T-helper 9 cell (primary cell): ENCODE data around the gene MYOM1.
"Not testable (repeated sequence)": the region's sequence is repeated elsewhere in the genome, so short reads cannot be mapped to it uniquely, and the experiment has no call there.

Experiments used
- DNase-seq: peaks from one replicate; pipeline ENCODE4 v3.0.0-alpha.2; 2020

The MYOM1 gene

DNA sequence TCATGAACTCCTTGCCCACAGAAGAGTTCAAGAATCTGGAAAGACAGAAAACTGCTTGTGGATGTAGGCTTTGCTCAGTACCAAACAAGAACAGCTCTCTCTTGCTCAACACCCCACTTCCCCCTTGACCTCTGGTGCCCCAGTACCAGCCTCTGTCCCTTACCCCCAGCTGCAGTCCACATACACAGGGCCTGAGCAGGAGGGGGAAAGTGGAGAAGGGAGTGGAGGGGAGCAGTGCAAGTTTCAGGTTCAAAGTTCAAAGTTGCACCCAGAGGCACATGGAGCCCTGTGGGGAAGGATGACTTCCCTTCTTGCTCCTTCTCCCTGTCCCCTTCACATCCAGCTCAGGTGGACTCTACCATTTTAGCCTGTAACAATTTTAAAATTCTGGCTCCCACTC lies 145.7 kb downstream of the MYOM1 start:
- DNase-seq, result no peak

DNA sequence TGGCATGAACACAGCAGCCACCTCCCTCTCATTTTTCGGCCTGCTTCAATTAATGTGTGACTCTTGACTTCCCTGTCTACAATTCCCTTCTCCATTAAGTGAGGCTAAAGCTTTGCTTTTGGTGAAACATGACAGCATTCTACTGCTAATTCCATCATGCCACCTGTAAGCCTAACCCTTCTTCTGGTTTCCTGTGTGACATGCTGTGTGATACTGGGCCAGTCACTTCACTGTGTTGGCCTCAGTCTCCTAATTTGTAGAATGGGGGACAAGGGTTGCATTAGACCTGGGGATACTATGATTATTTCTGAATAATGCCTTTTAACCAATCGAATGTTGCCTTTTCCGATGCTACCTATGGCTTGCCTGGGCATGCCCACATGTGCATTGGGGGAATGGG lies 146.4 kb downstream of the MYOM1 start:
- not testable (repeated sequence) for DNase-seq

DNA sequence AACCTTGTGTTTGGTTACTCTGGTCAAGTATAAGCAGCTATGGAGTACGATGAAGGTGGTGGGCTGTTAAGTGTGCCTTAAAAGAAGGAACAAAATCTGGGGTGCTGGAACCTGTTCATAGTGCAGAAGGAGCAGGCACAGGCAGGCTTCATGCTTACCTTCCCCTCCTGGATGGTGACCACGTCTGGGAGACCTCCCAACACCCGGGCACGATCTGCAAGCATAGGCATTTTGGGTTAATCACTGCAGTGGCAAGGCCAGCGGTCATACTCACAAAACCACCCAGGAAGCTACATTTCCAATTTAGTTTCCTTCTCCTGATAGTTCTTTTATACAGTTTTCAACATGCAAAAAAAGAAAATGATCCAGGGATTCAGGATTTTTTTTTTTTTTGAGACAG lies 148.1 kb downstream of the MYOM1 start:
- DNase-seq, result no peak

DNA sequence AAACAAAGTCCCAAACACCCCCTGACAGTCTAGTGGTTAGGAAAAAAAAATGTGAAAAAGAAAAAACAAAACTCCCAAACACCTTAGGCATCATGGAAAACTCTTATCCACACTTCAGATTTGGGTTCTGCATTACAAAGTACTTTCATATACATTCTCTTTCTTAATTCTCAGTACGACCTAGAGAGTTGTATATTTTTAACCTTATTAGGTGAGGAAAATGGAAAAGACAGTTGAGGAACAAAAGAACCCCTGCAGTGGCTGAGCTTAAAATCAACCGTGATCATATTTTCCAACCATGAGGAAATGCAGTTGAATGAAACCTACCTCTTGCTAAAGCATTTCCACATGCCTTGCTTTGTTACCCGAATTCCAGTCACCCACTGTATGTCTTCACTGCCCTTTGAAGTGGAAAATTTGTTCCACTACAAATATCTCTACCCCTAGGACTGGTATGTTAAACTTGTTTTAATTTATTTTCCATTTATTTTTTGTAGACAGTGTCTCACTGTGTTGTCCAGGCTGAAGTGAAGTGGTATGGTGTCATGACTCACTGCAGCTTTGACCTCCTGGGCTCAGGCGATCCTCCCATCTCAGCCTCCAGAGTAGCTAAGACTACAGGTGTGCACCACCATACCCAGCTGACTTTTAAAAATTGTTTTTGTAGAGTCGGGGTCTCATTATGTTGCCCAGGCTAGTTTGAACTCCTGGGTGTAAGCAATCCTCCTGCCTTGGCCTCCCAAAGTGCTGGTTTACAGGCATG lies 149.9 kb downstream of the MYOM1 start:
- DNase-seq, result no peak

DNA sequence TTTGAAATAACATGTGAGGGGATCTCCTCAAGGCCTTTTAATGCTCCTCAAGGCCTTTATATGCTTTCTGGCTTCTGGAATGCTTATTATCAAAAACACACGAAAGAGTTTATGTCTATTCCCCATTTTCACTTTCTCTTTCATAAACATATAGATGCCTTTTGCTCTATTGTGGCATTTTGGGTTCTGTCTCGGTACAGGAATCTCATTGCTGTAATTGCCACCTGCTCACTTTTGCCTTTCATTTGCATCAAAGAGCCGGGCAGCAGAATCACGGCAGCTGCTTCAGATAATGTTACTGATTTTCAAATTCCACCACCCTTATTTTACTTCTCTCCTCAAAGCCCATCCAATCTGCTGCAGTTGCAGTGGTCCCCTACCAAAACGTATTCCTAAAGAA lies 152.0 kb downstream of the MYOM1 start:
- no peak for DNase-seq

DNA sequence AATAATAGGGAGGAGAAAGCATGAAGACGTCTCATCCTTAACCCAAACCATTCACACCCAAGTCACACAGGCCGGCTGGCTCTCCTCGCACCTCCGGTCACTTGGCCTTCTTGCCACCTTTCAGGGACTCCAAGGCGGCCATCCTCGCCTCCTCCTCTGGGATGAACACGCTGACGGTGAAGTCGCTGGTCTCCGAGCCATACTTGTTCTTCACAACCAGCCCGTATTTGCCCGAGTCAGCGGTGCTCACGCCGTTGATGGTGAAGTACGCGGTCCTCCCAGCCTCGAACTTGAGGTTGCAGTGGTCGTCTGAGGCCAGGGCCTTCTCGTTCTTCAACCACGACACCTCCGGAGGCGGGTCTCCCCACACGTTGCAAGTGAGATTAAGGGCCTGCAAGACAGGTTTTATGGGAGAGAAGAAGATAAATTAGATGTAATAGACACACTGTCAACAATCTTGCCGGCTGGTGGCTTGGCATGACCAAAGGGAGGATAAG lies 152.6 kb downstream of the MYOM1 start:
- no peak for DNase-seq

DNA sequence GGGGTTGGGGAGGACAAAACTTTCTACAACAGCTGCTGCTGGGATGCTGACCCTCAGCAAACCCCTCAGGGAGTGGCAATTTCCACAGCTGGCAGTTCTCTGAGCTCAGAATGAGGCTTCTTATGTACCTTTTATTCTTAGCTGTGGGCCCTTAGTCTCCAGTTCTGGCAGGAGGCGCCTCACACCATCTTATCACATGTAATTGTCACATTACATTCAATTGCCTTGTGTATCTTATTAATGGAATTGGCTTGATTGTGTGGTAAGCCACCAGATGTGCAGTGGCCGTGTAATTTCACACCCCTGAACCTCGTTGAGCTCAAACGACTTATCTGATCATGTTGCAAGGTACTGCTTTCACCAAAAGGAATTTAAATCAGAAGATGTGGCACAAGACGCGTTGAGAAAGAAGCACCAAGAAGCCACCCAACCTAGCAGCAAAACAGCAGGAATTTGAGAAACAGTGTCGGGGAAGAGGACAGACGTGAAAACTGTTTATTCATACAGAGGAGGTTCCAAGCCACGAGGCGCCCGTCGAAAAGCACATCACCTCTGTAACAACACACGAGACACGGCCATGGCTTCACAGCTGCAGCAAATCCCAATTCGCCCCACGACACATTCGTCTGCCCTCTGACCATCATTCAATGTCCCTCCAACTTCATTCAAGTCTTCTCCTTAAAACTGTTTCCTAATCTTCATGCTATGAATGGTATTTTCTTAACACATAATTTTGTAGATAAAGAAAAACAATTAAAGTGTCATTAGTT lies 153.2 kb downstream of the MYOM1 start:
- no peak for DNase-seq

DNA sequence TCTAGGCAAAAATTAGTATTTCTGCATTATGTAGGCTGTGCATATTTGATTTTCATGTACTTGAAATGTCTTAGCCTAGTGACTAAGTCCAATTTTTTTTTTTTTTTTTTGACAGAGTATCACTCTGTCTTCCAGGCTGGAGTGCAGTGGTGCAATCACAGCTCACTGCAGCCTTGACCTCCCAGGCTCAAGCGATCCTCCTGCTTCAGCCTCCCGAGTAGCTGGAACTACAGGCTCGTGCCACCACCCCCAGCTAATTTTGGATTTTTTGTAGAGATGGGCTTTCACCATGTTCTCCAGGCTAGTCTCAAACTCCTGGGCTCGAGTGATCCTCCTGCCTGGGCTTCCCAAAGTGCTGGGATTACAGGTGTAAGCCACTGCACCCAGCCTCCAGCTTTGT lies 156.0 kb downstream of the MYOM1 start:
- DNase-seq, result not testable (repeated sequence)

DNA sequence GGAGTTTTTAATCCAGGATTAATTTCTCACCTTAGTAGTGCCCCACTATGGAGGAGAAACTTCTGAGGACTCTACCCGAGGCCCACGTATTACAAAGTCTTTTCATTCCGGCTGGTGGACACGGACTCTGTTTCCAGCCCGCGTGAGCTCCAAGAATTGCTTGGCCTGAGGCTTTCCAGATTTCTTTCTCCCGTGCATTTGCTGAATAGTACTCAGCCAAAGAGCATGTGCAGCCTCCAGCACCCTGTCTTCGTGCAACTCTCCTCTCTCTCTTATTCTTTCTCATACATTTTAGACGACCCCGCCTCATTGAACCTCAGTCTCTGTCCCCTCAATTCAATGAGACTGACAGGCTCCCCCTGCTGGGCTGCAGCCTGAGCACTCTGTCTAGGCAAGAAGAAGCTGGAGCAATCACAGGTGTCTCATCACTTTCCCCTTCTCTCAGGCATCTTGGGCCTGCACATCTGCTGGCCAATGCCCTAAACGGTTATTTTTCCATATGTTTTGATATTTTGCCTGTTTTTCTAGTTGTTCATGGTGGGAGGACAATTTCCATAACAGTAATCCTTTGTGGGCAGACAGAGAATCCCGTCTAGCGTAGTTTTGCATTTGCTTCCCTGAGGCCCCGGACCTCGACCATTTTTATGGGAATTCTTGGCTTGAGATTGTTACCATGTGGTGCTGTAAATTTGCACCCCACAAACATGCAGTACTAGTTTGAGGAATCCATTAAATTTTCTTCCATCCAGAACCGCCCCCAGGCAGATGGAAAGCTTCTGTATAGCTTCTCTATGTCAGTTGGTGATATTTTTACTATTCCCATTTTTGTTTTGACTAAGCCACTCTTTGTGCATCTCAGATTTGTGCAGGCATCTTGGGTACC lies 156.7 kb downstream of the MYOM1 start:
- DNase-seq, result peak; percentile 62

DNA sequence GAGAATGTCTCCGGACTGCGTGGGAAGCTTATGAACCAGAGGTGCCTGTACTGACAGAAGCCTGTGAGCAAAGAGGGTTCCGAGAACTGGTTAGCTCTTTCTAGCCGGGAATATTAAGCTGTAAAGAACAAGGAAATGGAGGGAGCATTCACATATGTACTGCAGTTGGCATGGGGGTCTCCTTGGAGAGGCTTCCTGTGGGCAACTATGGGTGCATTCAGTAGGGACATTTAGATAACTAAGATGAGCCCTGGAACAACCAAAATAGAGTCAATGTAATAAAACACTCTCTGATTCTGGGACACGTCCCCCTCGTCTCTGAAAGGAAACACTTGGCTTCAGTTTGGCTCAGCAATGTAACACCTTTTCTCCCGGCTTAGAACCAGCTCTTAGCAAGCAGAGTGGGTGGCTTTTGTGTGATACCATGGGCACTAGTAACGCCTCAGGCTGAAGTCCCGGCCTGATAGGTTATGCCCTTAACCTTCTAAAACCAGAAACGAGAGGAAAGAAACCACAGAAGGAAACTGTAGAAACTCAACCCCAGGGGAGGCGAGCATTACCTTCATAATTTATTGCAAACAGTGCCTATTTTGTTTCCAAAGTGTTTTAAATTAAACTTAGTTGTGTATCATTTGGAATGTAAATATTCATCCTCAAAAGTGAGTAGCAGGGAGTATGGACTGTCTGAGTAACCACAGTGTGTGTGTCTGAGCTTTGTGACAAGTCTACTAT lies 158.0 kb downstream of the MYOM1 start:
- DNase-seq, result peak; percentile 16

DNA sequence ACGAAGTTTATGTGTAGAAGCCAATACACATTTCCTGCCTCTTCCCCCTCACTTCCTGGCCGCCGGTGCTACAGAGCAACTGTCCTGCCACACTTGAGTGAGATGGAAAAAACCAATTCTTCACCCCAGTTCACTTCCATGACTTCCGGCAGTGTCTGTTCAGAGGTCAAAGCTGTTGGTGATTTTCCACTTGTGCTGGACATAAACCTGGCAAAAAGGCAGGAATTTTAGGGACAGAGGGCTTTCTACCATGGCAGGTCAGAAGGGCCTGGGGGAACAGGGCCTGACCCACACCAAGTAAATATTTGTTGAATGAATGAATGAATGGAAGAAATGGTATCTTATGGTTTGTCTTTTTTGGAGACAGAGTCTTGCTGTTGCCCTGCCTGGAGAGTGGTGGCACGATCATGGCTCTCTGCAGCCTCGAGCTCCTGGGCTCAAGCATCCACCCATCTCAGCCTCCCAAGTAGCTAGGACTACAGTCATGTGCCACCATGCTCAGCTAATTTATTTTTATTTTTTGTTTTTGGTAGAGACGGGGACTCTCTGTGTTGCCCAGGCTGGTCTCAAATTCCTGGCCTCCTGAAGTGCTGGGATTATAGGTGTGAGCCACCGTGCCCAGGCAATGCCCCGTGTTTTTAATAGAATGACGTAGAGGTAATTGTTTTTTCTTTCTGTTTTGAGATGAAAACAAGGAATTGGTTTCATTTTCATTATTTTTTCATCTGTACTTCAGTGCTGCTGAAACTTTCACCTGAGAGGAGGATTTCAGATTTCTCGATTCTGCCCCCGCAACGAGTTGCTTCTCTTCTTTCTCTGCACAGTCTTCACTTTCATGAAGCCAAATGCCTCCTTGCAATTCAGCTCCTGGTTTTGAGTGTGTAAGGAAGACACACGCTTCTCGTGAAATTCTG lies 158.8 kb downstream of the MYOM1 start:
- peak; percentile 28 for DNase-seq

DNA sequence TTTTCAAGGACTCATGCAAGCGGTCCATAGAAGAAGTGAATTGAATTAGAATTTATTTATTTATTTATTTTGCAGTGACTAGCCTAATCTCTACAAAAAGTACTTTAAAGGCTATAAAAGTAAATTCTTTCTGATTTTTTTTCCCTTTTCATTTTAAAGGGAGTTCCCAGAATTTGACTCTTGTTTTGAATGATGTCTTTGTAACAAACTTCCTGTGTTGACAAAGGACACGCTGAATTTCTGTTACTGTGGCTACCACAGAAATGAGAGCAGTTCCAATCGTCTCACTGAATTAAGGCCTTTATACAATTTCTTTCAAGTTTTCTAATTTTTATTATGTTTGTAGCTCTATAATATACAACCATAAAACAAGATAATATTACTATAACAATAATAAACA lies 160.5 kb downstream of the MYOM1 start:
- DNase-seq, result no peak

DNA sequence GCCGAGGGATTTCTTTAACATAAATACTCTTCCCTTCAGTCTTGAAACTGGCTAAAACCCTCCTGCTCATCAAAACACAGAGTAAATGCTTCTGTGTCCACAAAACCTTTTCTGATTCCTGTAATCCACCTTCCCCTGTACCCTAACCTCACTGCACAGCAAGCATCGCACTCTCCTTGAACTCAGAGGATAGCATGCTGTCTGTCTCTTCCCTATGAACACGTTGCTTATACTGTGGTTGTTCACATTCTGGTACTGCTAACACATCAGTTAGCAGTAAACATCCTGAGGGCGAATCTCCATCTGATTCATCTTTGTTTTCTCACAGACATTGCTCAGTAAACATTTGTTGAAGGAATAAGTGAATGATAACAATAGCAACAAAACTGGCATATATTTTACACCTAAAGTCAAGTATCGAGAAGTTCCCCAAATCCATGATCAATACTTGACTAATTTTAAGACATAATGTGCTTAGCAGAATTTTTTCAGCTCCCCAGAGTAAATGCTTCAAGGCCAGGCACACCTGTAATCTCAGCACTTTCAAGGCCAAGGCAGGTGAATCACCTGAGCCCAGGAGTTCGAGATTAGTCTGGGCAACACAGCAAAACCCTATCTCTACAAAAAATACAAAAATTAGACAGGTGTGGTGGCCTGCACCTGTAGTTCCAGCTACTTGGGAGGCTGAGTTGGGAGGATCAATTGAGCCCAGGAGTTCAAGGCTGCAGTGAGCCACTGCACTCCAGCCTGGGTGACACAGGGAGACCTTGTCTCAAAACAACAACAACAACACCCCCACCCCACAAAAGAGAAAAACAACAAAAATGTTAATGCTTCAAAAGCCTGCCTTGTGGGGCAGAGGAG lies 161.2 kb downstream of the MYOM1 start:
- DNase-seq, result no peak

DNA sequence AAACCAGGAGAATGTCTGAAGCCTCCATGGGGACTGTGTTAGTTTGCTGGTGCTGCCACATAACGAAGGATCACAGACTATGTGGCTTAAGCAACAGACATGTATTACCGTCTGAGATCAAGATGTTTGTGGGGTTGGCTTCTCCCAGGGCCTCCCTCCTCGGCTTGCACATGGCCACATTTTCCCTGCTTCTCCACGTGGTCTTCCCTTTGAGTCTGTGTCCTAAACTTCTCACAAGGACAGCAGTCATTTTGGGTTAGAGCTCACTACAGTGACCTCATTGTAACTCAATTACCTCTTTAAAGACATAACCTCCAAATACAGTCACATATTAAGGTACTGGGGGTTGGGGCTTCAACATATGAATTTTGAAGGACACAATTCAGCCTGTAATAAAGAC lies 162.2 kb downstream of the MYOM1 start:
- DNase-seq, result no peak

DNA sequence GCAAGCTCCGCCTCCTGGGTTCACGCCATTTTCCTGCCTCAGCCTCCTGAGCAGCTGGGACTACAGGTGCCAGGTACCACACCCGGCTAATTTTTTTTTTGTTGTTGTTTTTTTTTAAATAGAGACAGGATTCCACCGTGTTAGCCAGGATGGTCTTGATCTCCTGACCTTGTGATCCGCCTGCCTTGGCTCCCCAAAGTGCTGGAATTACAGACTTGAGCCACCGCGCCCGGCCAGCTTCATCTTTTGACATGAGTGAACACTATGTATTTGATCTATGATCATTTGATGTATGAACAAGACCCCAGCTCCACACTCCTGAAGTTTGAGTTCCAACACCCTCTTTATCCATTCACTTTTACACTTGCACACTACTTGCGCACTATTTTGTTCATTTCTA lies 163.5 kb downstream of the MYOM1 start:
- no peak for DNase-seq

DNA sequence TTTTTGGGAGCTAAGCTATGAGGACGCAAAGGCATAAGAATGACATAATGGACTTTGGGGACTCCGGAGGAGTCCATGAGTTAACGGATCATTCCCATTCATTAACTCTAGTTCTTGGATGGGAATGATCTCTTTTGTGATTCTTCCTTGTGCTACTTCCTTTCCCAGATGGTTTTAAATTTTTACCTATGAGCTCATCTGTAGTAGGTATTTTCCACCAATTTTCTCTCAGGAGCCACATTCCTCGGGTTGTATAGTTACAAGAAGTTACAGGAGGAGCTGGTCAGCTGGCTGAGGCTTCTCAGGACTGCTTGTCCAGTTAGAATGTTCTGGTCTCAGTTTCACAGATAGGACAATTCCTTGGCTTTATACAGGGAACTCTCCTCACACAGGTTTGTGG lies 164.0 kb downstream of the MYOM1 start:
- DNase-seq, result no peak

DNA sequence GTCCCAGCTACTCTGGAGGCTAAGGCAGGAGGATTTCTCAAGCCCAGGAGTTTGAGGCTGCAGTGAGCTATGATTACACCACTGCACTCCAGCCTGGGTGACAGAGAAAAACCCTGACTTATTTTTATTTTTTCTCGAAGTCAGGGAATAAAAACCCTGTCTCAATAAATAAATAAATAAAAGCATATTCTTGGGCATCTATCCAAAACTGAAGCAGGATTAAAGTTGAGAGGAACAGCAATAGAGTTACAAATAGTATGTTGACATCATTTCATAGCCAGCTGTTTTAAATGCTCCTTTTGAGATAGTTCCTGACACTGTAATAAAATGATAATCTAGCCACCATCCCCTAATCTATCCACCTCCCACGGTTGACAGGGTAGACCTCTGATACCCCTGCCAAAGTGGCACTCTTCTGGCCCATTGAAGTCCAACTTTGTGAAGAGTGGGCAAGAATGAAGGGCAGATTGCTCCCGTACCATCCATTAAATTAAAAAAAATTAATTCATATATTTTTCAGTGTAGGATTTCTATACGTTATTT lies 164.5 kb downstream of the MYOM1 start:
- no peak for DNase-seq

DNA sequence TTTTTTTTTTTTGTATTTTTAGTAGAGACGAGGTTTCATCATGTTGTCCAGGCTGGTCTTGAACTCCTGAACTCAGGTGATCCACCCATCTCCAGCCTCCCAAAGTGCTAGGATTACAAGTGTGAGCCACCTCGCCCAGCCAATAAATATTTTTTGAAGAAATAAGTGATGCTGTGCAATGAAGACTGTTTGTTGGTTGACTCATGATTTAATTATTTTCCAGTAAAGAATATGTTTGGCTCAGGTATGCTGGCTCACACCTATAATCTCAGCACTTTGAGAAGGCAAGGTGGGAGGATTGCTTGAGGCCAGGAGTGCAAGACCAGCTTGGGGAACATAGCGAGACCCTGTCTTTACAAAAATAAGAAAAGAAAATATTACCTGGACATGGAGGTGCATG lies 165.0 kb downstream of the MYOM1 start:
- no peak for DNase-seq

DNA sequence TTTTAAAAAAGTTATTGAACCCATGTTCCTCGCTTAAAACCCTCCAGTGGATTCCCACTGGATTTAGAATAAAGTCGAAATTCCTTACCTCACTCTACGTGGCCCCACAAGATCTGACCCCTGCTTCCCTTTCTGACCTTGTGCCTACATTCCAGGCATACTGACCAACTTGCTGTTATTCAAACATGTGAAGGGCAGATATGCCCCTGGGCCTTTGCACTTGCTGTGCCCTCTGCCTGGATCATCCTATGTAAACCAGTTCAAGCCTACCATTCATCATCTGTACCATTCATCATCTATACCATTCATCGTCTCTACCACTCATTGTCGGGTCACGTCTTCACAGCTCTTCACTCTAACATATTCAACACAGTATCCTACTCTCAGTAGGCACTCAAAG lies 165.6 kb downstream of the MYOM1 start:
- DNase-seq, result no peak

DNA sequence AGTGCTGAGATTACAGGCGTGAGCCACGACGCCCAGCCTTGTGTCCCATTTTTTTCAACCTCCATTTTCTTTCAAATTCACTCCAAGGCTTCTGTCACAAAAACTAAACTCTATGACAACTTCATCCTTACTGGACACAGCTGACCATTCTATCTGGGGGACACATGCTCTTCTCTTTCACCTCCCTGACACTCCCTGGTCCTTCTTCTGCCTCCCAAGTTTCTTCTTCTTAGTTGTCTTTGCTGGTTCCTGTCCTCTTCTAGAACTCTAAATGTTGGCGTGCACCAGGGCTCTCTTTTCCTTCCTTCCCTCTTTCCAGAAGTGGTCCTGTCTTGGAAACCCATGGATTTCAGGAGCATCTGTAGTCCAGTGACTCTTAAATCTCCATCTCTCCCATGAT lies 166.7 kb downstream of the MYOM1 start:
- no peak for DNase-seq
